ENCODE measurements around the gene ZNF438.
"Not testable (repeated sequence)": the region's sequence is repeated elsewhere in the genome, so short reads cannot be mapped to it uniquely, and the experiment has no call there.

ZNF438 gene

DNA sequence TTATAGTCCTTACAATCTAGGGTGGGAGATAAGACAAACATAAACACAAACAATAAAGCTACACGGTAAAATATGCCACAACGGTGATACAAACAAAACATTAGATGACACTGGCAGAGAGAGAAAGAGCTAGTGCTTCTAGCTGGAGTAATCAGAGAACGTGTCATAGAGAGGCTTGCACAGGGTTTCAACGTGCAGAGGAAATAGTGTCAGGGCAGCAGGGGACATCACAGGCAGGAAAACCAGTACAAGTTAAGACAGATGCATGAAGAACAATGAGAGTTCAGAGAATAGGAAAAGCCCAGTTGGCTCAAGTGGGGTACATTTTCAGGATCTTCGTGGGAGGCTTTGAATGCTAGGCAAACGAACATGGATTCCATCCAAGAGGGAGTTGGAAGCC is 91.4 kb downstream of the ZNF438 start:
- no peak for DNase-seq

DNA sequence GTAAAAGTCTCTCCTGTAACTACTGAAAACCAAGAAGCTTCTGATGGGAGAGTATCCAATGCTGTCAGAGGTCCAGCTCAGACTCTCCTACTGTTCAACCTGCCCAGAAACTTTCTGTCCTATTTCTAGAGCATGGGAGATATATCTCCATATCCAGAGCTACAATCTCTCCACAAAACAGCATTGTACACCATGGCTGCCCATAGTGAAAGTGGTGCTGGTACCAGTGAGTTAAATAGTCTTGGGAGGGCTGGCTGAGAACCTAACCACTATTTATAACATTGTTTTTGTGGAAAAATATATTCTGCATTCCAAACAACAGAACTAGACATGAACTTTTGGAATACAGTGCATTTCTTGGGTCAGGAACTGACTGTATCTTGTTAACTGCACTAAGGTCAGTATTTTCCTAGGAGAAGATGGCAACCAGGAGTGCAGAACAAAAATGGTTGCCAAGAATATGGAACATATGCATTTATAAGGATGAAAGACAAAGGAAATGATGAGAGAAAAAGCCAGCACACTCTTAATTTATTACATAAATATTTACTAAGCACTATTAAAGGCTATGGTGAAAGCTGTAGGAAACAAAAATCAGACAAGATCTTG is 91.9 kb downstream of the ZNF438 start:
- DNase-seq: no peak

DNA sequence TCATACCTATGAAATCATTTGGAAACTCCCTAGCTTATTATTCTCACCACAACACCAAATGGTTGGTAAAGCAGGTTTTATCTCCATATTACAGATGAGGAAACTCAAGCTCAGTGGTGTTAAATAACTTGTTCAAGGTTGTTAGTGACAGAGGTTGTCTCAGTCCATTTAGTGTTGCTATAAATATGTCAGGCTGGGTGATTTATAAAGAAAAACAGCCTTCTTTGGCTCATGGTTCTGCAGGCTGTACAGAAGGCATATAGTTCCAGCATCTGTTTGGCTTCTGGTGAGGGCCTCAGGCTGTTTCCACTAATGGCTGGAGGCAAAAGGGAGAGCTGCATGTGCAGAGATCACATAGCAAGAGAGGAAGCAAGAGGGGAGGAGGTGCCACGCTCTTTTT is 96.6 kb downstream of the ZNF438 start:
- DNase-seq: no peak

DNA sequence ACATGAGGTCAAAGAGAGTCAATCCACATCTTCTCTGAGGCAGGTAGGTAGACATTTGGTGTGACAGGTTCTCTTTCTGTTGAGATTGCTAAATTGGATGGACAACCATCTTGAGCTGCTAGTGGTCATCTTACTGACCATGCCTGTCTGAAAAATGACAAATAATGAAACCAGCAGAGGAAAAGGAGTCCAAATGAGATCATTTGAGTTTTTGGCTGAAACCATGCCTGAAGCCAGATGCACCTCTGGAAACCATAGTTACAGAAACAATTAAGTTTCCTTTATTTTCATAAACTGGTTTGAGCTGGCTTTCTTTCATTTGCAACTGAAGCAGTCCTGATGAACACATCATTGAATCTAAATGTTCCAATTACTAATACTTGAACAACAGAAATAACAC is 100.6 kb downstream of the ZNF438 start:
- DNase-seq: no peak

DNA sequence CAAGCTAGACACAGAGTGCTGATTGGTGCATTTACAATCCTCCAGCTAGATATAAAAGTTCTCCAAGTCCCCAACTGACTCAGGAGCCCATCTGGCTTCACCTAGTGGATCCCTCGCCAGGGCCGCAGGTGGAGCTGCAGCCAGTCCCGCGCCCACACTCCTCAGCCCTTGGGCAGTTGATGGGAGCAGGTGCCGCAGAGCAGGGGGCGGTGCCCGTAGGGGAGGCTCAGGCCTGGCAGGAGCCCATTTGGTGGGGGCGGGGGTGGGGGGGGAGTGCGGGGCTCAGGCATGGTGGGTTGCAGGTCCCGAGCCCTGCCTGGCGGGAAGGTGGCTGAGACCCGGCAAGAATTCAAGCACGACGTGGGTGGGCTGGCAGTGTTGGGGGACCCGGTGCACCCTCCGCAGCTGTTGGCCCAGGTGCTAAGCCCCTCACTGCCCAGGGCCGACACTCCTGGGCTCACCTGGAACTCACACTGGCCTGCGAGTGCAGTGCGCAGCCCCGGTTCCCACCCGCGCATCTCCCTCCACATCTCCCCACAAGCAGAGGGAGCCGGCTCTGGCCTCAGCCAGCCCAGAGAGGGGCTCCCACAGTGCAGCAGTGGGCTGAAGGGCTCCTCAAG is 101.7 kb downstream of the ZNF438 start:
- DNase-seq: no peak

DNA sequence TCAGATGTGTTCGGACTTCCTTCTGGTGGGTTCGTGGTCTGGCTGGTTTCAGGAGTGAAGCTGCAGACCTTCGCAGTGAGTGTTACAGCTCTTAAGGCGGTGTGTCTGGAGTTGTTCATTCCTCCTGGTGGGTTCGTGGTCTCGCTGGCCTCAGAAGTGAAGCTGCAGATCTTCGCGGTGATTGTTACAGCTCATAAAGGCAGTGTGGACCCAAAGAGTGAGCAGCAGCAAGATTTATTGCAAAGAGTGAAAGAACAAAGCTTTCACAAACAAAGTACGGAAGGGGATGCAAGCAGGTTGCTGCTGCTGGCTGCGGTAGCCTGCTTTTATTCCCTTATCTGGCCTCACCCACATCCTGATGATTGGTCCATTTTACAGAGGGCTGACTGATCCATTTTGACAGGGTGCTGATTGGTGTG is 102.3 kb downstream of the ZNF438 start:
- DNase-seq: not testable (repeated sequence)

DNA sequence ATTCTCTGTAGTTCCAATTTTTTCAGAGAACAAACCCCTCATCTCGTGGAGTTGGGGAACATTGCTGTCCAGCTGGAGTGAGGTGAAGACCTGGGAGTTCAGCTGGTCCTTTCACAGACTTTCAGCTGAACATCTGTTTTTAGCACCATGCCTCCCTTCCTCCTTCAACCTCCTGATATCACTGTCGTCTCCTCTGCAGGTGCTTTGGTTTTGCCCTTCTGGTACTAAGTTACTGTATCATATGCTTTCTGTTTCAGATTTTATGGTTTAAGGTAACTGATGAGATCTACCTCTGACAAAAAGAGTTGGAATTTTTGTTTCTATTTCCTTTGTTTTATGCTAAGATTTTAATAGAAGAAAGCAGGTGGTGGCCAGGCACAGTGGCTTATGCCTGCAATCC is 102.9 kb downstream of the ZNF438 start:
- DNase-seq: no peak

DNA sequence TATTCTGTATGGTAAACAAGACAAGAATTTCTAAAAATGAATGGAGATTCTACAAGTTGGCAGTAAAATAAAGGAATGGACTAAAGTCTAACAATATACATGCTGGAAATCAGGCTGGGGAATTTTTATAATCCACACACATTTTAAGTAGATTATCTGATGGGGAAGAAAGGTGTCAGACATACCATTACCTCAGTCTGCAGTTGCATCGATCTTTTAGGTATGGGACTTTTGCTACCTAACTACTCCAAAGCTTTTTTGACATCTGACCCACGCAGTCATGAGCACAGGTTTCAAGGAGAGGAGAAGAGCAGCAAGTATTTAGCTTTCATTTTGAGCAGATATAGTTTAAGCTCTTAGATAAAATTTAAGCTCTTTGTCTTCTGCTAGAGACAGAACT is 113.0 kb downstream of the ZNF438 start:
- no peak for DNase-seq

DNA sequence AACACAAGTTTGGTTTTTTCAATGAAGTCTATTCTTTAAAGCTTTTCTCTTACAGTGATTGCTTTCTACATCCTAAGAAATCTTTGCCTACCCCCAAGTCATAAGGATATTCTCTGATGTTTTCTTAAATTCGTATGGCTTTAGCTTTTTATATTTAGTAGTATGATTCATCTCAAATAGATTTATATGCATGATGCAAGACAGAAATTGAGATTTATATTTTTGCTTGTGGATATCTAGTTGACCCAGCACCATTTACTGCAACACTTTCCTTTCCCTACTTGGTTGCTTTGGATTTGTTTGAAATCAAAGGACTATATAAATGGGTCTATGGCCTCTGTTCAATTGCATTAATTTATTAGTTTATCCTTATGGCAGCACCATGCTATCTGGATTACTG is 113.9 kb downstream of the ZNF438 start:
- no peak for DNase-seq

DNA sequence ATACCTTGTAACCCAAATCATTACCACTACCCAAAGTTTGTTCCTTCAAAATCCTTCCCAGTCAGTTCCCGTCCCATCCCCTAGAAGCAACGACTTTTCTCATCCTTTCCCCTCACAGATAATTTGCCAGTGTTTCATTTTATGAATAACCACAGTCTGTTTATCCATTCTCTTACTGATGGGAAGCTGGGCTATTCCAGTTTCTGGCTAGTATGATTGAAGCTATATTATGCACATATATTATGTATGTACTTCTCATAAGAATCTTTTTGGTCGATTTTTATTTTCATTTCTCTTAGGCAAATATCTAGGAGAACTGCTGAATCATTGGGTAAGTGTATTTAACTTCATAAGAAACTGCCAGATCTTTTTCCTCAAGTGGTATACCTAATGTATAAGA is 114.6 kb downstream of the ZNF438 start:
- DNase-seq: no peak

DNA sequence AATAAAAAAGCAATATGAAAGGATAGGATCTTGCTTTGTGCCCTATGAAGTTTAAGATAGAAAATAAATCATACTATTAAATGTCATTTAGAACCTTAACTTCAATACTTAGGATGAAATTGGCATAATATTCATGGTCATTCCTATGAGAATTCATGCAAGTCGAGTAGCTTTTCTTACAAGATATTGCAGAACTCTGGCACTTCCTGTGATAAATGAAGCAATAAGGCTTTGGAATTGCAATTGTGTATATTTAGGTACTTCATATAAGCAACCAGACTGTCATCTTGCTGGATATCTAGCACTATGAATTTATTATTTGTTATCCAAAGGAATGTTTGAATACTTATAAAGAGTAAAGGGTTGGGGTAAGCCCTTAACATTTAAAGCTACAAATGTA is 116.5 kb downstream of the ZNF438 start:
- no peak for DNase-seq

DNA sequence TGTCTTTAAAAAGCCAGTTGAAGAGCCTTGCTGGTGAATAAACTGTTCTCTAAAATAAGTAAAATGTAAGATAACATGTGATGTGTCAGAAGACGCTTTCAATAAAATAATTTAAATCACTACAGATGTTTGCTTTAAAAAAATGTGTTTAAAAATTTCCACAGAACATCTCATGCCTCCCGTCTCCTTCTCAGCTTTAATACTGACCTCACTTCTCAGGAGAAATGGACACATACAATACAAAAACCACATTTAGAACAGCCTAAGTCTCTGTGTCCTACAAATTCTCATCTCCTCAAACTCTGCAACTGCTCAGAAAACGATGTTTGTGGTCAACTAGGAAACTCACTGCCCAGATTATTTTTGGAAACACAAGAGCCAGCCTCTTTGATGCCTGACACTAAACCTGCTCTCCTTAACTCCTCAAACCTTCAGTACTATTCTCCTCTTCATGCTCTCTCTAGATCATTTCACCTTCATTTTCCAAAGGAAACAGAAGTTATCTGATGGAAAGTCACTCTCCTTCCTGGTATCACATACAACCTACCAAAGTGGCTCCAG is 120.3 kb downstream of the ZNF438 start:
- DNase-seq: no peak

DNA sequence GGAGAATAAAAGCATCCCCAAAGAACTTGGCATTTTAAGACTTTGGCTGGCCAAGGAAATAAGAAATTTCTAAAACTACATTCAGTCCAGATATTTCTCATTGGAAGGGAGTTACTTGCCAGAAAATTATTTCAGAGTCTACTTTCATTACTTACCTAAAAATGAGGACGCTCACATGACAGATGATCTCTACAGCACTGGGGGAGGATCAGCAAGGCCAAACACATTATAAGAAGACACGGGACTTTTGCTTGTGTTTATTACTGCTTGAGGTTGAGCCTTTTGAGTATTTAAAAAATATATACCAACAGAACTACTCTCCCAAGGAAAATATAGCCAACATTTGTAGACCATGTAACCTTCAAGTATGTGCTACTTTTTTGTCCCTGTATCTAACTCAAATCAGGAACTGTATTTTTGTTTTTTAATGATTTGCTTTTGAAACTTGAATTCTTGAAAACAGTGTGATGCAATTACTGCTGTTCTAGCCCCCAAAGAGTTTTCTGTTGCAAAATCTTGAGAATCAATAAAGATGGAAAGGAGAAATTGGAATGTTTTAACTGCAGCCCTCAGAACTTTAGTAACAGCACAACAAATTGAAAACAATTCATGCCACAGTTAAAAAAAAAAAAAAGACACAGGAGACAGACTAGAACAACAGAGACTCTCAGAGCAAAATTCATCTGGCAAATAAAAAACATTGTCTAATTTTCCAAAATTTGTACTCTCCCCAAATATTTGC is 128.1 kb downstream of the ZNF438 start:
- DNase-seq: no peak

DNA sequence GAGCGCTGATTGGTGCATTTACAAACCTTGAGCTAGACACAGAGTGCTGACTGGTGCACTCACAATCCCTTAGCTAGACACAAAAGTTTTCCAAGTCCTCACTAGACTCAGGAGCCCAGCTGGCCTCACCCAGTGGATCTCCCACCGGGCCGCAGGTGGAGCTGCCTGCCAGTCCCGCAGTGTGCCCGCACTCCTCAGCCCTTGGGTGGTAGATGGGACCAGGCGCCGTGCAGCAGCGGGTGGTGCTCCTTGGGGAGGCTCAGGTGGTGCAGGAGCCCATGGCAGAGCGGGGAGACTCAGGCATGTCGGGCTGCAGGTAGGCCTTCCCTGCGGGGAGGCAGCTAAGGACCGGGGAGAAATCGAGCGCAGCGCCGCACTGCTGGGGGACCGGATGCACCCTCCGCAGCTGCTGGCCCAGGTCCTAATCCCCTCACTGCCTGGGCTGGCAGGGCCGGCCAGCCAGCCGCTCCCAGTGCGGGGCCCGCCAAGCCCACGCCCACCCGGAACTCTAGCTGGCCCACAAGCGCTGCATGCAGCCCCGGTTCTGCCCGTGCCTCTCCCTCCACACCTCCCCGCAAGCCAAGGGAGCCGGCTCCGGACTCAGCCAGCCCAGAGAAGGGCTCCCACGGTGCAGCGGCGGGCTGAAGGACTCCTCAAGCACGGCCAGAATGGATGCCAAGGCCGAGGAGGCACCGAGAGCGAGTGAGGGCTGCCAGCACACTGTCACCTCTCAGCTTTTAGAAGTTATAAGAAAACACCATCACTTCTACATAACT is 128.9 kb downstream of the ZNF438 start:
- DNase-seq: peak in 20 of 58 donors; percentile 0 to 33 (median 8)

DNA sequence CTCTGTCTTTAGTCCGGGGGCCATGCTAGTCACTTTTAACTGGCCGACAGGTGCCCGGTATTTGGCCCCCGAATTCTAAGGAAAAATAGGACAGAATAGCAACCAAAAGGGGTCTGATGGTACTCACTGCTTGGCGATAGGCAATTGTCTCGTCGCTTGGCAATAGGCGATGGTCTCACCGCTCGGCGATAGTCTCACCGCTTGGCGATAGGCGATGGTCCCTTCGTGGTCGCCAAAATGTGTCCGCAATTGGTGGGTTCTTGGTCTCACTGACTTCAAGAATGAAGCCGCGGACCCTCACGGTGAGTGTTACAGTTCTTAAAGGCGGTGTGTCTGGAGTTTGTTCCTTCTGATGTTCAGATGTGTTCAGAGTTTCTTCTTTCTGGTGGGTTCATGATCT is 130.2 kb downstream of the ZNF438 start:
- not testable (repeated sequence) for DNase-seq

DNA sequence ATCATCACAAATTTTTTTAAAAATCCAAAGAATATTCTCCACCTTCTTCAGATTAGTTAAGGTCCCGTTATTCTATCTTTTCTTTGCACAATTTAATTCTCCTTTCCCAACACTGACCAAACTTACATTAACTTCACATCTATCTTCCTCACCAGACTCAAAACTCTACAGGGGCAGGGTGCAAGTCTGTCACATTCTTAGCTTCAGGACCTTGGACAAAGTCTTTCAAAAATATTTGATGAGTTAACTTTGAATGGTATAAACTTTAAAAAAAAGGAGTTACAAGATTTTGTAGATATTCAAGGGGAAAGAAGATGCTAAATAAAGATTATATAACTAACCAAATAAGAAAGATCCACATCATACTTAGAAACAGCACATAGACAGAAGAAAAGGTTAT is 132.7 kb downstream of the ZNF438 start:
- DNase-seq: no peak

DNA sequence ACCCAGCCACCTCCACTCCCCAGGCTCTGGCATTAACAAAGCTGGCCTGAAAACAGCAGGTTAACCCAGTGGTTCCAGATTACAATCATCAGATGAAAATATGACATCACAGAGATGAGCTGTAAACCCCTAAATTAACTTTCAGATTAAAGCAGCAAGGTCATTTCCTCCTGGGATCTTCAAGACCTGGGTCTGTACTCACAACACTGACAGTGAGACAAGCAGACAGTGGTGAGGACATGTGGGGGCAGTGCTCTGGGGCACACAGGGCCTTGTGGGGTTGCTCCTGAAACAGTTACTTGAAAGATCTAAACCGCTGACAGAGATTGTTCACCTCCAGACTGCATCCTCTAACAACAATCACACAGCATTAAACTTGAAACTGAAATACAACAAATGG is 134.1 kb downstream of the ZNF438 start:
- no peak for DNase-seq

DNA sequence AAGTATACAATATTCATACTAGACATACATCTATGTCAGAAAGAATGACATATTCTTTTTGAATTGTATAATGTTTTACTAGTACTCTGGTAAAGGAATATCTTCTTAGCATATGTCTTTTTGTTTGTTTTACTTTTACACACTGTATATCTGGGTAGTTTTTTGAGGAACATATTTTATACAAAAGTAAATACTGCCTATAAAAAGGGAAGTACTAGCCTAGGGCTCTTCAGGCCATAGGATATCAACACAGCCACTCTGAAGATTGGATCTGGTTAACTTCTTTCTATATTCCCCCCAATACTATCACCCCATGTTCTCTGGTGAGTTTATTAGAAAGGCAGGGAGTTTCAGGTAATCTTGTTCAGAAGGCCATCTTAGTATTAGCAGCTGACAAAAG is 134.6 kb downstream of the ZNF438 start:
- DNase-seq: no peak

DNA sequence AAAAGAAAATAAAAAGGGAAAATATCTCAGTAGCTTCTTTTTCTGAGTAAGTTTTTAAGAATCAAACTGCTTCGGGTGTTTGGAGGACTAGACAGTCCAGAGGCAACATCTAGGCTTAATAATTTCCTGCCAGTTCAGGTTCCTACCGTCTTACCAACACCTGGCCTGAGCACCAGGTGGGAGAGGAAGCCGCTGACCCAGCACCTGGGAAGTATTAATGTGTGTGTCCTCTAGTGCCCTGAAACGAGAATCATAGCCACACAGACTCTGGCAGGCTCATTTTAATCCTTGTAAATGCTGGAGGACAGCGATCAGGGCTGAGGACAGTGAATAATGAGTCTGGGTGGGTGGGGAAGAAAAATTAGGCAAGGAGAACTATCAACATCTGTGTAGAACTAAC is 137.4 kb downstream of the ZNF438 start:
- no peak for DNase-seq

DNA sequence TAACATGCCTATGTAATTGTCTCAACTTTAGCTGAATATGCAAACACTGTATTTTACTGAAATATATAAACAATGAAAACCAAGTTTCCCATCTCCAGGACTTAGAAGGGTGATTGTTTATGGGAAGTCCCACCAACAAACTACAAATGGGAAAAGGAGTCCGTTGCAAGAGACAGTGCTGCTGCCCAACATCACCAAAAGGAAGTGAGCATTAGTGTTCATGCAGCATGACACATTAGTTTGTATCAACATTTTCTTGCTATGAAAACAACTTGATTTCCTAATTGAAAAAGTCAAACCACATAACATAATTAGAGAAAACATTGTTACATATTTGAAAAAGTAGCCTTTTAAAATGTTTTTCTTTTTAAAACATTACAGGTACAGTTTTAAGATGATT is 138.5 kb downstream of the ZNF438 start:
- DNase-seq: no peak

DNA sequence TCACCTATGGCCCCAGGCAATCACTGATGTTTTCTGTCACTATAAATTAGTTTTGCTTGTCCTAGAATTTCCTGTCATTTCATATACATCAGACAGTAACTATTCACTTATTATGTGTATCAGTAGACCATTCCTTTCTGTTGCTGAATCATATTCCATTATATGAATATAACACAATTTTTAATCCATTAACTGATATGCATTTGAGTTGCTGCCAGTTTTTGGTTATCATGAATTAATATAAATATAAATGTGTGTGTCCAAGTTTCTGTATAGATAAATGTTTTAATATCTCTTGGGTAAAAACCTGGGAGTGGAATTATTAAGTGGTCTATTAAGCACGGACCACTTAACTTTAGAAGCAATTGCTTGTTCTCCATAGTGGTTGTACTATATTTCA is 143.8 kb downstream of the ZNF438 start:
- DNase-seq: no peak

DNA sequence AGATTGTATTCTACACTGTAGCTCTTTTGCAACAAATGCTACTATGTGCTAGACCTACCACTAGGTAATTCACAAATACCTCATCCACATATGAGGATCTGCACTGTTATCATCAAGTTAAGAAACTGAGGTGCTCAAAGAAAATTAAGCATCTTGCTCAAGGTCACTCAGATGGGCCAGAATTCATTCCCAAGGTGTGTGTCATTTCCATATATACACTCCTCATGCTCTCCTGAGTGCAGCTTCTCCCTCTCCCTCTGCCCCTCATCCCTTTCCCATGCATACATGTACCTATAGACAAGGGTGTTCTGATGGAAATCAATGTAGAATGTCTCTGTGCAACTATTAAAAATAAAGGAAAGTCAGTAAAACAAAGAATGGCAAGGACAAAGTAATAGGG is 146.2 kb downstream of the ZNF438 start:
- no peak for DNase-seq
